Thyroid gland (tissue), 4 donors: ENCODE data around the gene CTSD. TPM values are rescaled to one million over a fixed set of nuclear protein-coding genes. Genes with fewer than 3 reads are reported as not detected.
"Not testable (repeated sequence)": the region's sequence is repeated elsewhere in the genome, so short reads cannot be mapped to it uniquely, and the experiment has no call there.

ENCODE experiments used
- DNase-seq, 2 donors: peaks; one replicate each; pipeline ENCODE4 v3.0.0-alpha.2; 2019
- H3K27ac ChIP-seq, 3 donors: fragments of 200-600 bp; sonication (generic); 1 replicate in 2 of 3; 2 replicates in 1 of 3; pipeline ENCODE4 v1.5.1; 2016 to 2019; ENCODE audit warnings: mild to moderate bottlenecking in 1 of 3, moderate library complexity in 1 of 3
- H3K27me3 ChIP-seq: fragments of 200-600 bp; sonication (generic); one replicate; pipeline ENCODE4 v1.5.1; 2019
- H3K36me3 ChIP-seq, 2 donors: fragments of 200-600 bp; sonication (generic); one replicate each; pipeline ENCODE4 v1.5.1; 2016 to 2019
- H3K4me1 ChIP-seq, 2 donors: fragments of 200-600 bp; sonication (generic); one replicate each; pipeline ENCODE4 v1.5.1; 2017 to 2019
- H3K4me3 ChIP-seq, 3 donors: fragments of 200-600 bp; sonication (generic); replicated peaks in 1 of 3; 1 replicate in 2 of 3; 2 replicates in 1 of 3; pipeline ENCODE4 v1.5.1; 2016; ENCODE audit warnings: mild to moderate bottlenecking in 1 of 3
- H3K9me3 ChIP-seq: fragments of 200-600 bp; sonication (generic); one replicate; pipeline ENCODE4 v1.5.1; 2017
- CTCF ChIP-seq, 6 experiments: fragments of 200-600 bp in 3 of 6; fragments of 450-650 bp in 3 of 6; sonication (generic) in 3 of 6; IDR thresholded peaks; one replicate each; pipeline ENCODE4 v1.5.1; 2016 to 2019; ENCODE audit warnings: antibody characterized with exemption in 6 of 6, mild to moderate bottlenecking in 2 of 6, inconsistent platforms in 1 of 6, moderate library complexity in 1 of 6
- POLR2A ChIP-seq, 2 donors: fragments of 450-650 bp; IDR thresholded peaks; one replicate each; pipeline ENCODE4 v1.6.1; 2017; ENCODE audit warnings: antibody characterized with exemption in 2 of 2, mild to moderate bottlenecking in 2 of 2, moderate library complexity in 1 of 2
- WGBS, 2 donors: methylation state at CpG; one replicate each; pipeline ENCODE4 v1.1.5; 2017; 5-methylcytosine and 5-hydroxymethylcytosine counted together
- intact Hi-C: fragments of 100-400 bp; cut with DNase I; formaldehyde crosslinking; loops from one replicate; pipeline ENCODE4 v1.15.1; 2023
- total RNA-seq, 4 donors: library from RNA; depleted of rRNA; stranded (reverse); fragments of >200 nt; gene quantifications; one replicate each; pipeline ENCODE4 v1.2.3, GENCODE V29; 2016

Gene CTSD
- total RNA-seq, 4 donors from 2014 or later: 363 to 577 (median 457) TPM

DNA sequence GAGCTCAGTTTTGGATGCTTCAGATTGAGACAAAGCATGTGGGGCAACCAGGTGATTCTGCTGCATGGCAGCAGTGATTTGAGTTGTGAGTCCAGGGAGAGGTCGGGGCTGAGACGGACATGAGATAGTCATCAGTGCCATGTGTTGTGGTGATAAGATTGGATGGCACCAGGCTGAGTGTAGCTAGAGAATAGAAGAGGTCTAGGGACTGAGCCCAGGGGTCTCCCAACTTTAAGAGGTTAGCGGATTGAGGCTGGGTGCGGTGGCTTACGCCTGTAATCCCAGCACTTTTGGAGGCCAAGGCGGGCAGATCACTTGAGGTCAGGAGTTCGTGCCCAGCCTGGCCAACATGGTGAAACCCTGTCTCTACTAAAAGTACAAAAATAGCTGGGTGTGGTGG, 6.3 kb upstream of the CTSD start:
- Histone ChIP-seq H3K27me3 (no peaks in the 10 kb centered on the region), H3K4me1 (peaks cover 5 to 8% of the 10 kb centered on the region in 2 donors), H3K36me3 (no peaks in the 10 kb centered on the region), H3K4me3 (no peak overlapping the region), H3K9me3 (no peaks in the 10 kb centered on the region), H3K27ac (no peak overlapping the region)
- no peak for DNase-seq
- TF ChIP-seq CTCF (IDR thresholded peaks at IDR 0.05) (no peak), POLR2A (IDR thresholded peaks at IDR 0.05) (no peak)
- 95 to 99% methylated on average over 7 of the region's 7 CpGs for WGBS, 2 donors
- intact Hi-C loops: no loop called here

DNA sequence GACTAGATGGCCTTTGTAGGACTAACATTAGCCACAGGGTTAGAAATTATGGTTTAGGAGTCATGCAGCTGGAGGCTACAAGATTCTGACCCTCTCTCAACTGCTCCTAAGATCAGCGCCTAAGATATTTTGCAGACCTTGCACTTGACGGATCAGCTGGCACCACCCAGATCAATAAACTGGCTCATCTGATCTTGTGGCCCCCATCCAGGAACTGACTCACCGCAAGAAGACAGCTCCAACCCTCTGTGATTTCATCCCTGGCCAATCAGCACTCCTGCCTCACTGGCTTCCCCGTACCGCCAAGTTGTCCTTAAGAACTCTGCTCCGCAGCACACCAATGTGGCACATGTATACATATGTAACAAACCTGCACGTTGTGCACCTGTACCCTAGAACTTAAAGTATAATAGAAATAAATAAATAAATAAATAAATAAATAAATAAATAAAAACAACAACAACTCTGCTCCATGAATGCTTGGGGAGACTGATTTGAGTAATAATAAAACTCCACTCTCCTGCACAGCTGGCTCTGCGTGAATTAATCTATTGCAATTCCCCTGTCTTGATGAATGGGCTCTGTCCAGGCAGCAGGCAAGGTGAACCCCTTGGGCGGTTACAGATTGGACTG, 5.7 kb upstream of the CTSD start:
- H3K27ac ChIP-seq, DNase-seq, H3K27me3 ChIP-seq, H3K4me3 ChIP-seq, intact Hi-C loops, H3K9me3 ChIP-seq, H3K36me3 ChIP-seq: not testable (repeated sequence)
- 86 to 87% methylated on average over 9 of the region's 9 CpGs for WGBS, 2 donors
- H3K4me1 ChIP-seq: peaks cover 6 to 11% of the 10 kb centered on the region in 2 donors

- Histone ChIP-seq H3K36me3 (no peaks in the 10 kb centered on the region), H3K9me3 (no peaks in the 10 kb centered on the region), H3K4me1 (peaks cover 11 to 15% of the 10 kb centered on the region in 2 donors), H3K4me3 (no peak overlapping the region), H3K27me3 (no peaks in the 10 kb centered on the region), H3K27ac (no peak overlapping the region)
- intact Hi-C loops: no loop called here
- 78 to 89% methylated on average over 7 of the region's 7 CpGs for WGBS, 2 donors
- DNase-seq: no peak
- TF ChIP-seq POLR2A (IDR thresholded peaks at IDR 0.05) (no peak), CTCF (IDR thresholded peaks at IDR 0.05) (no peak)
Observed at GRCh38 chr11:1768141-1768469, 4.4 kb upstream of the CTSD start.

DNA sequence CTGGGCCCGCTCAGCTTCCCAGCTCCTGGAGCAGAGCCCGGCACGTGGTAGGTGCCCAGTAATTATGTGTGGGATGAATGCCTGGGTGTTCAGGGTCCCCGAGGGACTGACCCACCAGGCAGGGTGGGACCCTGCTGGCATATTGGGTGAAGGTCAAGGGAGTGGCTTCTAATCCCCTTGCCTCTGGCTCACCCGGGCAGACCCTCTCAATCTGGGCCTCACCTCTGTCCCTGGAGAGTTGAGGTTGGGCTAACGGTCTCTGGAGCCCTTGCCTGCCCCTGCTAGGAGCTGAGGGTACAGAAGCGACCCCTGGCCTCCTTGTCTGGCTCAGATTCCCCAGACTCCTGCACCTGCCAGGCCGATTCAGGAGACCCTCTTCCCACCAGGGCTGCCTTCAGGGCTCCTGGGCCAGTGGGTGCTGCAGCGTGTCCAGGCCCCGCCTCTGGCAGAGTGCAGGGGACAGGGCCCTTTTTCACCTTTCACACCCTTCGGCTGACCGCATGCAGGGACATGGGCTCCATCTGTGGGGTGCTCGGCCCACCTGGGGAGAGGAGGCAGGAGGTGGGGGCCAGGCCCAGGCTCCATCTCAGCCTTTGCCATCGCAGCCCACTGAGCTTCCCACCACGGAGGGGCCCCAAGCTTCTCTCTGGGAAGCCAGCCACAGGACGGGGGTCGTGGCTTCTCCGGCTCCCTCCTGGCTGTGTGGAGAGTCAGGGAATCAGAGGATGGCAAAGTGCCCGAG, 3.8 kb upstream of the CTSD start:
- intact Hi-C loops: no loop called here
- Histone ChIP-seq H3K36me3 (no peaks in the 10 kb centered on the region), H3K9me3 (no peaks in the 10 kb centered on the region), H3K4me3 (no peak overlapping the region), H3K4me1 (peaks cover 14 to 16% of the 10 kb centered on the region in 2 donors), H3K27ac (no peak overlapping the region), H3K27me3 (no peaks in the 10 kb centered on the region)
- WGBS, 2 donors: 81 to 88% methylated on average over 10 to 13 of the region's 19 CpGs
- TF ChIP-seq CTCF (IDR thresholded peaks at IDR 0.05) (no peak), POLR2A (IDR thresholded peaks at IDR 0.05) (no peak)
- no peak for DNase-seq

DNA sequence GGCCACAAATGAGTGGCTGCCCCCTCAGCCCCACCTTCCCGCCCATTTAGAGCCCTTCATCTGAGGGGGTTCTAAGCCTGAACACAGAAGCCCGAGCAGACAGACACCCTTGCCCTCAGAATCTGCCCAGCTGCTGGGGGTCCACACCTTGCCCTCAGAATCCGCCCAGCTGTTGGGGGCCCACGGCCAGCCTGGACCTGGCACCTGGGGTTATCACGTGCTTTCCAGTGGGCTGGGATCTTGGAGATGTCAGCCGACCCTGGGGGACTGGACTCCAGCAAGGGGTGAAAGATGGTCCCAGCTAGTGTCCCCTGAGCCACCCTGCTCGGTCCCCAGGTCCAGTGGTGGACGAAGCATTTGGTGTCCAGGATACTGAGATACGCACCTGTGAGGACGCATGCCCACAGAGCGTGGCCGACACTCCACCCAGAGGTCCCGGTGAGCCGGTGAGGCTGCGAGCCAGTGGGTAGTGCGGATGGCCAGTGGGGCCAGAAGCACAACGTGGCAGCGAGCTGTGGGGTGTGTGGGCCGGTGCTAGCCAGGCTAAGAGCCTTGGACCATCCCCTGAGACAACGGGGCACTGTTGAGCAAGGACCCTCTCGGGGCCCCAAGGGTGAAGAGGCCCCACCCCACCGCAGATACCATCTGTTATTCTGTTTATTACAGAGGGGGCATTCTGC, 3.1 kb upstream of the CTSD start:
- Histone ChIP-seq H3K4me1 (peaks cover 18 to 19% of the 10 kb centered on the region in 2 donors), H3K9me3 (no peaks in the 10 kb centered on the region), H3K27me3 (no peaks in the 10 kb centered on the region), H3K27ac (no peak overlapping the region), H3K4me3 (no peak overlapping the region), H3K36me3 (no peaks in the 10 kb centered on the region)
- intact Hi-C loops: no loop called here
- no peak for DNase-seq
- TF ChIP-seq CTCF (IDR thresholded peaks at IDR 0.05) (no peak), POLR2A (IDR thresholded peaks at IDR 0.05) (no peak)
- 94 to 100% methylated on average over 4 to 12 of the region's 22 CpGs for WGBS, 2 donors
